Hepatocyte (in vitro differentiated cells): ENCODE measurements around the gene DGKD. TPM values are rescaled to one million over a fixed set of nuclear protein-coding genes. Genes with fewer than 3 reads are reported as not detected.

Experiments
- DNase-seq: peaks from one replicate; pipeline ENCODE4 v3.0.0-alpha.2; 2016; ENCODE audit warnings: low spot score
- H2AFZ ChIP-seq: fragments of 200-600 bp; sonication (generic); 2 replicates; pipeline ENCODE4 v1.6.0; 2016; ENCODE audit warnings: antibody characterized with exemption, mild to moderate bottlenecking
- H3K27ac ChIP-seq: fragments of 200-600 bp; sonication (generic); 2 replicates; pipeline ENCODE4 v1.5.1; 2016; ENCODE audit warnings: mild to moderate bottlenecking
- H3K27me3 ChIP-seq: fragments of 200-600 bp; sonication (generic); 2 replicates; pipeline ENCODE4 v1.6.1; 2016
- H3K36me3 ChIP-seq: fragments of 200-600 bp; sonication (generic); replicated peaks from 2 replicates; pipeline ENCODE4 v1.5.1; 2016; ENCODE audit warnings: low read depth; ENCODE audit not compliant: insufficient read depth
- H3K4me1 ChIP-seq: fragments of 200-600 bp; sonication (generic); 2 replicates; pipeline ENCODE4 v1.5.1; 2016; ENCODE audit warnings: mild to moderate bottlenecking, moderate library complexity; ENCODE audit not compliant: insufficient read depth
- H3K4me2 ChIP-seq: fragments of 200-600 bp; sonication (generic); 2 replicates; pipeline ENCODE4 v1.6.0; 2016
- H3K4me3 ChIP-seq: fragments of 200-600 bp; sonication (generic); 2 replicates; pipeline ENCODE4 v1.5.1; 2016; ENCODE audit warnings: mild to moderate bottlenecking
- H3K79me2 ChIP-seq: fragments of 200-600 bp; sonication (generic); 2 replicates; pipeline ENCODE4 v1.6.0; 2017; ENCODE audit warnings: mild to moderate bottlenecking
- H3K9me2 ChIP-seq: fragments of 200-600 bp; sonication (generic); replicated peaks from 2 replicates; pipeline ENCODE4 v1.6.0; 2017; ENCODE audit warnings: mild to moderate bottlenecking; ENCODE audit not compliant: insufficient read depth
- H3K9me3 ChIP-seq: fragments of 200-600 bp; sonication (generic); 2 replicates; pipeline ENCODE4 v1.5.1; 2016; ENCODE audit warnings: low read depth, mild to moderate bottlenecking
- H4K20me1 ChIP-seq: fragments of 200-600 bp; sonication (generic); 2 replicates; pipeline ENCODE4 v1.6.0; 2016; ENCODE audit warnings: mild to moderate bottlenecking; ENCODE audit not compliant: insufficient read depth, poor library complexity, severe bottlenecking
- EZH2 ChIP-seq: fragments of 200-600 bp; sonication (generic); IDR thresholded peaks from 2 replicates; pipeline ENCODE4 v1.6.1; 2016; ENCODE audit warnings: antibody characterized with exemption, mild to moderate bottlenecking, borderline replicate concordance
- EZH2phosphoT487 ChIP-seq: fragments of 200-600 bp; sonication (generic); IDR thresholded peaks from one replicate; pipeline ENCODE4 v1.6.1; 2018; ENCODE audit warnings: antibody characterized with exemption, mild to moderate bottlenecking, low read depth, moderate library complexity; ENCODE audit not compliant: unreplicated experiment, severe bottlenecking
- WGBS: methylation state at CpG from one replicate; pipeline ENCODE4 v1.1.6; 2016; ENCODE audit warnings: low lambda C conversion rate; ENCODE audit errors: missing lambda C conversion rate; 5-methylcytosine and 5-hydroxymethylcytosine counted together
- polyA plus RNA-seq: library from polyadenylated mRNA; unstranded; fragments of >200 nt; fragmentation: Nextera tagmentation; extraction: Ambion mirVana; gene quantifications from 2 replicates; pipeline ENCODE4 v1.2.1, GENCODE V29; 2016
- total RNA-seq: library from RNA; depleted of rRNA; stranded (reverse); fragments of >200 nt; gene quantifications from 2 replicates; pipeline ENCODE4 v1.2.3, GENCODE V29; 2014
- TF ChIP-seq, protein P1 (sequence below): fragments of 200-600 bp; sonication (generic); IDR thresholded peaks from 2 replicates; pipeline ENCODE4 v1.5.1; 2016; ENCODE audit warnings: antibody characterized with exemption, mild to moderate bottlenecking; ENCODE audit not compliant: poor library complexity

DGKD gene
- total and polyA plus RNA-seq, 2 experiments from 2014 or later, result 14.2 to 14.3 TPM

DNA sequence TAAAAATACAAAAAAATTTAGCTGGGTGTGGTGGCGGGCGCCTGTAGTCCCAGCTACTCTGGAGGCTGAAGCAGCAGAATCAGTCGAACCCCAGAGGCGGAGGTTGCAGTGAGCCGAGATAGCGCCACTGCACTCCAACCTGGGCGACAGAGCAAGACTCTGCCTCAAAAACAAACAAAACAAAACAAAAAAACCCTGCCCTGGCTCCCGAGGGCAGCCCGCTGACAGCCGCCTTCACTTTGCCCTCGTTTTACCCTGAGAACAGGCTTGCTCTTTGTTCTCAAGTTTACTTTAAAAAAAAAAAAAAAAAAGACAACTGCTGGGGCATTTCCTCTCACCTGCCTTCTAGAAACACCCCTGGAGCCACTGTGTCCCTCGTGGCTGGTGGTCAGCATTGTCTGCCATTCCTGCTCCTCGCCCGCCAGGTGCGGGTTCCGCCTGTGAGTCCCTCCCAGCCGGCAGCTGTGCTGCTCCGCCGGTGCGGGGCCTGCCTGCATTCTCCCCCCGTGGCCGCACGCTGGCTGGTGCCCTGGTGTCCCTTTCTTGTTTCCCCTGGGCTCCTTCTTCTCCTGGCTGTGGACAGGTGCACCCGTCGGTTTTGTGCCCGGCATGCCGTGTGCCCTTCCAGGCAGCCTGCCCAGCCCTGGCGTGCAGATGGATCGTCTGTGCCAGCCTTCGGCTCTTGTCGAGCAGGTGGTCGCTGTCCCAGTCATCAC lies 106.6 kb downstream of the DGKD start:
- H2AFZ ChIP-seq, result no peak overlapping the region
- no peak for DNase-seq
- no peak overlapping the region for H3K4me2 ChIP-seq
- no peaks in the 10 kb centered on the region for H4K20me1 ChIP-seq
- no peaks in the 10 kb centered on the region for H3K4me1 ChIP-seq
- no peak overlapping the region for H3K4me3 ChIP-seq
- no peak overlapping the region for H3K27ac ChIP-seq
- H3K9me3 ChIP-seq, result no peaks in the 10 kb centered on the region
- no peaks in the 10 kb centered on the region for H3K79me2 ChIP-seq
- no peaks in the 10 kb centered on the region for H3K9me2 ChIP-seq
- no peaks in the 10 kb centered on the region for H3K27me3 ChIP-seq
- 88% methylated on average over 31 of the region's 32 CpGs for WGBS
- TF ChIP-seq, protein P1, sequence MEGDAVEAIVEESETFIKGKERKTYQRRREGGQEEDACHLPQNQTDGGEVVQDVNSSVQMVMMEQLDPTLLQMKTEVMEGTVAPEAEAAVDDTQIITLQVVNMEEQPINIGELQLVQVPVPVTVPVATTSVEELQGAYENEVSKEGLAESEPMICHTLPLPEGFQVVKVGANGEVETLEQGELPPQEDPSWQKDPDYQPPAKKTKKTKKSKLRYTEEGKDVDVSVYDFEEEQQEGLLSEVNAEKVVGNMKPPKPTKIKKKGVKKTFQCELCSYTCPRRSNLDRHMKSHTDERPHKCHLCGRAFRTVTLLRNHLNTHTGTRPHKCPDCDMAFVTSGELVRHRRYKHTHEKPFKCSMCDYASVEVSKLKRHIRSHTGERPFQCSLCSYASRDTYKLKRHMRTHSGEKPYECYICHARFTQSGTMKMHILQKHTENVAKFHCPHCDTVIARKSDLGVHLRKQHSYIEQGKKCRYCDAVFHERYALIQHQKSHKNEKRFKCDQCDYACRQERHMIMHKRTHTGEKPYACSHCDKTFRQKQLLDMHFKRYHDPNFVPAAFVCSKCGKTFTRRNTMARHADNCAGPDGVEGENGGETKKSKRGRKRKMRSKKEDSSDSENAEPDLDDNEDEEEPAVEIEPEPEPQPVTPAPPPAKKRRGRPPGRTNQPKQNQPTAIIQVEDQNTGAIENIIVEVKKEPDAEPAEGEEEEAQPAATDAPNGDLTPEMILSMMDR, result no peak
- no peak for TF ChIP-seq EZH2
- TF ChIP-seq EZH2phosphoT487, result no peak
- no peaks in the 10 kb centered on the region for H3K36me3 ChIP-seq

DNA sequence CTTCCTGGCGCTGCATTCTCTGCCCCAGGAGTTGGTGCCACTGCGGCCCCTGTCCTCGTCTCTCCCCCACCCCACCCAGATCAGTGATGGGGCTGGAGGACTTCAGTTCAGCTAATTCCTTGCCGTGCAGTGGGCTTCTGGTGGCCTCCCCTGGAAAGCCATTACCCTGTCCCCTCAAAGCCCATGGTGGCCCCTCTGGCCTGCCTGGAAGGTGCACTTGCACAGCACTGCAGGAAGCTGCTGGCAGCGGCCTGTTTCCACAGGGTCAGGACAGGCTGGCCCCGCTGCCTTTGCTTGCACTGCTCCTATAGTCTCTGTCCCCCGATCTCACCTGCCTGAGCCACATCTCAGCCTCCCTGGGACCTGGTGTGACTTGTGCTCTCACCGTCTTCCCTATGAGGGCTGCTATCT lies 107.2 kb downstream of the DGKD start:
- no peak for TF ChIP-seq EZH2phosphoT487
- TF ChIP-seq, protein P1, result no peak
- TF ChIP-seq EZH2, result no peak
- DNase-seq, result no peak
- H3K4me1 ChIP-seq, result no peaks in the 10 kb centered on the region
- H2AFZ ChIP-seq, result no peak overlapping the region
- WGBS, result 94% methylated on average over 6 of the region's 8 CpGs
- no peaks in the 10 kb centered on the region for H3K27me3 ChIP-seq
- no peak overlapping the region for H3K4me2 ChIP-seq
- H3K9me2 ChIP-seq, result no peaks in the 10 kb centered on the region
- H3K79me2 ChIP-seq, result no peaks in the 10 kb centered on the region
- H4K20me1 ChIP-seq, result no peaks in the 10 kb centered on the region
- no peak overlapping the region for H3K27ac ChIP-seq
- H3K36me3 ChIP-seq, result no peaks in the 10 kb centered on the region
- no peak overlapping the region for H3K4me3 ChIP-seq
- no peaks in the 10 kb centered on the region for H3K9me3 ChIP-seq

DNA sequence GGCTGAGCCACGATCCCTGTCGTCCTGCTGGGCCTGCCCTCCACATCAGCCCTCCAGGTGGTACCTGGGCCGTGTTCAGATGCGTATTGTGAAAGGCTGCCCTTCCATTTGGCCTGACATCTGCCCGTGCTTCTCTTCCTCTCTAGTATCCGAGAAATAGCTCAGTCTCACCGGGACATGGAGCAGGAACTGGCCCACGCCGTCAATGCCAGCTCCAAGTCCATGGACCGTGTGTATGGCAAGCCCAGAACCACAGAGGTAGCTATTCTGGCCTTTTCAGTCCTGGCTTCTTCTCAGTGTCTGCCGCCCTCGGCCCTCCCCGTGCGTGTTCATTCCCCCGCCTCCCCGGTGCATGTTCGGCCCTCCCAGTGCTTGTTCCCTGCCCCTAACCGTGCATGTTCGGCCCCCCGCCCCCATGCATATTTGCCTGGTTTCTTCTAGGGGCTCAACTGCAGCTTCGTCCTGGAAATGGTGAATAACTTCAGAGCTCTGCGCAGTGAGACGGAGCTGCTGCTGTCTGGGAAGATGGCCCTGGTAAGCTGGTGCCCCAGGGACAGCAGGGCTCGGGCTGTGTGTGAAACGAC lies 108.0 kb downstream of the DGKD start:
- H3K27me3 ChIP-seq, result no peaks in the 10 kb centered on the region
- H3K27ac ChIP-seq, result no peak overlapping the region
- 94% methylated on average over 18 of the region's 25 CpGs for WGBS
- H3K36me3 ChIP-seq, result no peaks in the 10 kb centered on the region
- no peak overlapping the region for H3K4me2 ChIP-seq
- no peak overlapping the region for H2AFZ ChIP-seq
- TF ChIP-seq, protein P1, result no peak
- no peaks in the 10 kb centered on the region for H4K20me1 ChIP-seq
- no peak overlapping the region for H3K4me3 ChIP-seq
- no peaks in the 10 kb centered on the region for H3K9me2 ChIP-seq
- H3K4me1 ChIP-seq, result no peaks in the 10 kb centered on the region
- no peak for DNase-seq
- no peaks in the 10 kb centered on the region for H3K79me2 ChIP-seq
- no peaks in the 10 kb centered on the region for H3K9me3 ChIP-seq
